GM21786 (cell line): Measurements from ENCODE around the gene CLEC20A.

Experiments
- ATAC-seq: cut with Tn5 transposase; IDR thresholded peaks from one replicate; pipeline ENCODE4 v1.9.1; 2021; ENCODE audit not compliant: unreplicated experiment

Gene CLEC20A

DNA sequence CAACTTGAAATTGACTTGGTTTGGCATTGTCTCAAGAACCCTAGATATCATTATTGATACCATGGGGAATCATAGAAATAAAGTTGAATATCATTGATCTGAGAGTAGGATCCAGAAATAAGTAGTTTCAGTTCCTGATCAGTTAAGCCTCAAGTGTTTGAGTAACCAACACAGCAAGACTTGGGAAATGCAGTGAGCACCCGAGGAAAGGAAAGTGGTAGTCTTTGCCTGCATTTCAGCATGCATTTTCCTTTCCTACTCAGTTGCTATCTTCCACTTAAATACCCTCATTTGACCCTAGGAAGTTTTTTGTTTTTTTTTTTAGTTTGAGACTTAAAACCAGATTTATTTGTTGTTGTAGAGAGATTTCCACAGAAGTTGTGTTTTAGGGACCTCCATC, 18.9 kb downstream of the CLEC20A start:
- no peak for ATAC-seq

- no peak for ATAC-seq
Observed at GRCh38 chr1:178477373-178477772, 19.4 kb downstream of the CLEC20A start.

- ATAC-seq: no peak
Observed at GRCh38 chr1:178472531-178472930, 24.2 kb downstream of the CLEC20A start.

- ATAC-seq: no peak
Observed at GRCh38 chr1:178470411-178470960, 26.3 kb downstream of the CLEC20A start.

- no peak for ATAC-seq
Observed at GRCh38 chr1:178467837-178468236, 28.9 kb downstream of the CLEC20A start.

GRCh38 chr1:178465011-178465410, 31.8 kb downstream of the CLEC20A start:
- ATAC-seq: no peak

DNA sequence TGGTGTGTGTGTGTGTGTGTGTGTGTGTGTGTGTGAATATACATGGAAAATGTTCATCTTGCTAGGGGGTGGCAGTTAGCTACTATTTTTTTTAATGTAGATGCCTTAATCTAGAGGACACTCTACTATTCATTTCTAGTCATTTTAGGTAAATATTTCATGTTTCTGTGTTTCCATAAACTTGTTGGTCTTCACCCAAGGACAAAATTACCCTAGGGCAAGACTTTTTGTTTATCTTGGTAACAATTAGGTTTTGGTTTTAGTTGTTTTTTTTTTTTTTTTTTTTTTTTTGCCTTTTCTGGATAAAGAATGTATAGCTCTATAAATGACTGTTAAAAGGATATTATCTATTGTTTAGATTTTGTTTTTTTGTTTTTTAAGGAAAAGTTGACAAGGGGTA, 32.2 kb downstream of the CLEC20A start:
- no peak for ATAC-seq

- ATAC-seq: no peak
Observed at GRCh38 chr1:178464141-178464540, 32.6 kb downstream of the CLEC20A start.

DNA sequence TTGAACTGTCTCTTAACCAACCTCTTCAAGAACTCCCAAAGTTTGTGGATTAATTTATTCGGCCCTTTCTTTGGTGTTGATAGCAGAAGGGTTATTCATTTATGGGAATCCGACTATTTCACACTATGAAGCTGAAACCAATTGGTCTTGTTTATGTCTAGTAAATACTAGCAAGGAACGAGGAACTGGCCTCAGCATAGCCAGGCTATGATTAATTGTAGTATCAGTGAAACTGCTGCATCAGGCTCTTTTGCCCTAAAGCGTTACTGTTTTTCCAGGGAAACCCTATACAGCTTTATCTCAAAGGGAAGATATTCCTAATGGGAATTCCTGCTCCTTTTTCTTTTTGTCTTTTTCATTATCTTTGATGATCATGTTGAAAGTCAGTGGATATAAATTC, 35.1 kb downstream of the CLEC20A start:
- no peak for ATAC-seq

GRCh38 chr1:178461104-178461503, 35.7 kb downstream of the CLEC20A start:
- no peak for ATAC-seq

- no peak for ATAC-seq
Observed at GRCh38 chr1:178458203-178458602, 38.6 kb downstream of the CLEC20A start.

- ATAC-seq: no peak
Observed at GRCh38 chr1:178457651-178458050, 39.1 kb downstream of the CLEC20A start.

- no peak for ATAC-seq
Observed at GRCh38 chr1:178456472-178456871, 40.3 kb downstream of the CLEC20A start.

GRCh38 chr1:178452013-178452412, 44.8 kb downstream of the CLEC20A start:
- ATAC-seq: no peak

DNA sequence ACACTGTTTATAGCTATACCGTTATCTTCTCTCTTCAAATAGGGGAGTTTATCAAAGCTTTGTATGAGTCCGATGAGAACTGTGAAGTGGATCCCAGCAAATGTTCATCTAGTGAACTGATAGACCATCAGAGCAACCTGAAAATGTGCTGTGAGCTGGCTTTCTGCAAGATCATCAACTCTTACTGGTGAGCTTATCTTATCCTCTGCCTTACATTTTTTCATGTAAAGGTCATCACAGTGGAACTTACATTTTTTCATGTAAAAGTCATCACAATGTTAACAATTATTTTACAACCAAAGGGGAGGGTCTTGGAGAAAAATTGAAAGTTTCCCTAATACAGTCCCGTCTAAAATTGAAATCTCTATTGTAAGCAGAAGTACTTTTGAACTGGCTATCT, 45.2 kb downstream of the CLEC20A start:
- ATAC-seq: no peak

DNA sequence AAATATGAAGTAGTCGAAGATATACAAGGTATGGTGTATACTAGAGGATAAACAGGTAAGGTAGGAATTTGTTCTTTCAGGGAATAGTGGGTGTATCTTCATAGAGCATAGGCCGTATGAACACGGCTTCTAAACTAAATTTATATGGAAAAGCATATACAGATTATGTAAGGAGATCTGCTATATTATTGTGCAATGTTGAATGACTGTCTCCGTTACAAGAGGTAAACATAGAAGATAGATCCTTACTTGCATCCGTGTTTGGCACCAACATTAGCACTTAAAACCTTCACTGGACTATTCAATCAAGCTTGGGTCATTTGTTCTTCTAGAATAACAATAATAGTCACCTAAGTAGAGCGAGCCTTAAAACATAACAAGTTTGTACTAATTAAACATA, 45.9 kb downstream of the CLEC20A start:
- ATAC-seq: no peak

DNA sequence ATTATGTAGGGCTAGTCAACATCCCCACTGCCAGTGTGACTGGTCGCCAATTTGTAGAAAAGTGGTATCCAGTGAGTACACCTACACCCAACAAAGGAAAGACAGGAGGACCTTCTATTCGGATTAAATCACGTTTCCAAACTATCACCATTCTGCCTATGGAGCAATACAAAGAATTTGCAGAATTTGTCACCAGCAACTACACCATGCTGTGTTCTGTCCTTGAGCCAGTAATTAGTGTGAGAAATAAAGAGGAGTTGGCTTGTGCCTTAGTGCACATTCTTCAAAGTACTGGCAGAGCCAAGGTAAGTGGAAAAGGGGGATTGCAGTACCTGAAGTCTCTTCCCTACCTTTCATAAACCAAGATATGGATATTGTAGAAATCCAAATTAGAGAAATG, 53.8 kb downstream of the CLEC20A start:
- no peak for ATAC-seq

DNA sequence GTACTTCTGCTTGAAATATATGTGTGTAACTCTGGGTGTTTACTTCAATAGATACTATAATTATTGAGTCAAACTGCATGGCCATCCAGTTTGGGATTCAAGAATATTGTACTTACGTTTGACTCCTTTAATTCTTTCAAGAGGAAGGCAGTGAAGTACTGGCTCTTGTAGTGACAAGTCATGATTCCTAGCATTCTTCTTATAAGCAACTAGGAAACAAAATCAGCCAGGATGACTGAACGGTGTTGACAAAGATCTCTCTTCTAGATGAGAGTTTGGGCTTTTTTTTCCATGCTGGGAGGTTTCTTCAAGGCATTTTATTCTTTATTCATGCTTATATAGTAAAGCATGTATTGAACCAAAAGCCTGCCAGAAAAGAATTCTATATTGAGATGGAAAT, 58.3 kb downstream of the CLEC20A start:
- no peak for ATAC-seq

DNA sequence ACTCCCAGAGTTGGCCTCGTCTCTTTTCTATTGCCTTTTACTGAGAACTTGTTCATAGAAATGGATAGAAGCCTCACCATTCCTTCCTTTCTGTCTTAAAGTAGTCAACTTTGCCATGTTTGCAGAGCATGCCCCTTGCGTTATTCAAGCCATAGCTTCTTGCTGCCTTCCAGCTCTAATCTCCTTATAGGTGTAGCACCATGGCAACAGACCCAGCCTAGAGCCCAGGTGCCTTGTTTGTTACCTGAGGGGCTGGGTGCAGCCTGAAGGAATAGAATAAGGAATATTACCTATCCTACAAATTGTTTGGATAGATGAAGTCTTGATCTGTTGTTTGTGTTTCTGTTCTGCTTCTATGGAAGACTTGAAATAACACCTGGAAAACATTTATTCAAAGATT, 59.9 kb downstream of the CLEC20A start:
- ATAC-seq: no peak

DNA sequence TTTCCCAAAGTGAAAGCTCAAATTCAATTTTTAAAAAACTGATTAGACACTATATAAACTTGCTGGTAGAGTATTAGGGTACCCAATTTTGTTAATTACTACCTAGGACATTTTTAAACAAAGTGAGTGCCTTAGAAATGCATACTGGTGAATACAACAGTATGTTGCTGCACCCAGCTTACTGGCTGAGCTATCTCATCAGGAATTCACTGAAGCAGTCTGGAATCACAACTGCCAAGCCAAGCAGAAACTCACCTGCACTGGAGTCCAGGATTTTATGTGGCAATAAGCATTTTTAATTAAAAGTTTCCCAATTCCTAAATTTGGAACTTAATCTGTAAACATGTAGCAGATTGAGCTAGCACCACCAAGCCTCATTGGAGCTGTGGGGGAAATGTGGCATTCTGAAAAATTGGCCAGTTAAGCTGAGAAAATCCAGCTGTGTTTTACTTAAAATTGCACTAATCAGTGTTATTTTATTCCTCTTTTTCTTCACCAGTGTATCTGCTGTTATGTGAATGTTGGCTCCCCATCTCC, 61.8 kb downstream of the CLEC20A start:
- ATAC-seq: no peak

- no peak for ATAC-seq
Observed at GRCh38 chr1:178434360-178434759, 62.4 kb downstream of the CLEC20A start.
